ENCODE results near the gene EFNA1. TPM values are rescaled to one million over a fixed set of nuclear protein-coding genes. Genes with fewer than 3 reads are reported as not detected.
A peak's percentile ranks its signal among the peaks of the same experiment; 100 is the strongest.

EFNA1 gene
- total and polyA plus RNA-seq, 2 of the 13 experiments (the other 11 are each of a cell fraction or from before 2014, with no cell fraction given) = 81.8 to 874 TPM

- TF ChIP-seq TIGD3 (CRISPR knock-in tag; IDR thresholded peaks at IDR 0.05; ENCODE audit: borderline replicate concordance) (no peak), ZNF362 (CRISPR knock-in tag; IDR thresholded peaks at IDR 0.05; ENCODE audit: borderline replicate concordance) (no peak), GMEB2 (CRISPR knock-in tag; IDR thresholded peaks at IDR 0.05; ENCODE audit: low read depth) (0 out of 2 replicates have a peak, but pooled peaks have one; percentile 41), ZSCAN30 (CRISPR knock-in tag; IDR thresholded peaks at IDR 0.05) (no peak), ZNF839 (CRISPR knock-in tag; IDR thresholded peaks at IDR 0.05; ENCODE audit: borderline replicate concordance) (0 out of 2 replicates have a peak, but pooled peaks have one; percentile 75), TBL1XR1 (IDR thresholded peaks at IDR 0.05; ENCODE audit: borderline replicate concordance, low read length, partially characterized antibody) (no peak), ZNF740 (CRISPR knock-in tag; IDR thresholded peaks at IDR 0.05) (0 out of 2 replicates have a peak, but pooled peaks have one; percentile 28), TBP (CRISPR knock-in tag; IDR thresholded peaks at IDR 0.05) (no peak), DNMT1 (CRISPR knock-in tag; IDR thresholded peaks at IDR 0.05) (peak; percentile 41; the same call in 1 of the 2 replicates), HMGA1 (CRISPR knock-in tag; conservative IDR thresholded peaks at IDR 0.05) (no peak), ZNF484 (CRISPR knock-in tag; IDR thresholded peaks at IDR 0.05; ENCODE audit: borderline replicate concordance, low read depth) (no peak), ELF3 (CRISPR knock-in tag; IDR thresholded peaks at IDR 0.05) (peak; percentile 79), ZNF777 (CRISPR knock-in tag; IDR thresholded peaks at IDR 0.05) (no peak; the same call in 1 of the 2 replicates), REPIN1 (CRISPR knock-in tag; IDR thresholded peaks at IDR 0.05; ENCODE audit: borderline replicate concordance, low read depth) (peak; percentile 78; the same call in 1 of the 2 replicates), ZNF383 (CRISPR knock-in tag; IDR thresholded peaks at IDR 0.05; ENCODE audit: borderline replicate concordance) (no peak)
- TF ChIP-seq, protein P1, sequence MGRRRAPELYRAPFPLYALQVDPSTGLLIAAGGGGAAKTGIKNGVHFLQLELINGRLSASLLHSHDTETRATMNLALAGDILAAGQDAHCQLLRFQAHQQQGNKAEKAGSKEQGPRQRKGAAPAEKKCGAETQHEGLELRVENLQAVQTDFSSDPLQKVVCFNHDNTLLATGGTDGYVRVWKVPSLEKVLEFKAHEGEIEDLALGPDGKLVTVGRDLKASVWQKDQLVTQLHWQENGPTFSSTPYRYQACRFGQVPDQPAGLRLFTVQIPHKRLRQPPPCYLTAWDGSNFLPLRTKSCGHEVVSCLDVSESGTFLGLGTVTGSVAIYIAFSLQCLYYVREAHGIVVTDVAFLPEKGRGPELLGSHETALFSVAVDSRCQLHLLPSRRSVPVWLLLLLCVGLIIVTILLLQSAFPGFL (CRISPR knock-in tag; IDR thresholded peaks at IDR 0.05) = no peak
- TF ChIP-seq, protein P2, sequence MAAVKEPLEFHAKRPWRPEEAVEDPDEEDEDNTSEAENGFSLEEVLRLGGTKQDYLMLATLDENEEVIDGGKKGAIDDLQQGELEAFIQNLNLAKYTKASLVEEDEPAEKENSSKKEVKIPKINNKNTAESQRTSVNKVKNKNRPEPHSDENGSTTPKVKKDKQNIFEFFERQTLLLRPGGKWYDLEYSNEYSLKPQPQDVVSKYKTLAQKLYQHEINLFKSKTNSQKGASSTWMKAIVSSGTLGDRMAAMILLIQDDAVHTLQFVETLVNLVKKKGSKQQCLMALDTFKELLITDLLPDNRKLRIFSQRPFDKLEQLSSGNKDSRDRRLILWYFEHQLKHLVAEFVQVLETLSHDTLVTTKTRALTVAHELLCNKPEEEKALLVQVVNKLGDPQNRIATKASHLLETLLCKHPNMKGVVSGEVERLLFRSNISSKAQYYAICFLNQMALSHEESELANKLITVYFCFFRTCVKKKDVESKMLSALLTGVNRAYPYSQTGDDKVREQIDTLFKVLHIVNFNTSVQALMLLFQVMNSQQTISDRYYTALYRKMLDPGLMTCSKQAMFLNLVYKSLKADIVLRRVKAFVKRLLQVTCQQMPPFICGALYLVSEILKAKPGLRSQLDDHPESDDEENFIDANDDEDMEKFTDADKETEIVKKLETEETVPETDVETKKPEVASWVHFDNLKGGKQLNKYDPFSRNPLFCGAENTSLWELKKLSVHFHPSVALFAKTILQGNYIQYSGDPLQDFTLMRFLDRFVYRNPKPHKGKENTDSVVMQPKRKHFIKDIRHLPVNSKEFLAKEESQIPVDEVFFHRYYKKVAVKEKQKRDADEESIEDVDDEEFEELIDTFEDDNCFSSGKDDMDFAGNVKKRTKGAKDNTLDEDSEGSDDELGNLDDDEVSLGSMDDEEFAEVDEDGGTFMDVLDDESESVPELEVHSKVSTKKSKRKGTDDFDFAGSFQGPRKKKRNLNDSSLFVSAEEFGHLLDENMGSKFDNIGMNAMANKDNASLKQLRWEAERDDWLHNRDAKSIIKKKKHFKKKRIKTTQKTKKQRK (IDR thresholded peaks at IDR 0.05; ENCODE audit: low read length) = no peak
Observed at GRCh38 chr1:155172732-155173477, 45.2 kb downstream of the EFNA1 start, which contains the start of gene KRTCAP2 (continued).

All from HepG2 (cell line).